ENCODE data around the gene MORN1. TPM values are rescaled to one million over a fixed set of nuclear protein-coding genes. Genes with fewer than 3 reads are reported as not detected.

Gene MORN1
- polyA plus RNA-seq, 1 donor (not counting 4 experiments of a cell fraction or from before 2014, with no cell fraction given), result 2.1 TPM

GRCh38 chr1:2368053-2368744, 23.2 kb downstream of the MORN1 start:
- TF ChIP-seq EZH2 (IDR thresholded peaks at IDR 0.05; ENCODE audit: low read length), result no peak
- no peak for TF ChIP-seq CTCF (optimal IDR thresholded peaks at IDR 0.05 in 1 of 3, IDR thresholded peaks at IDR 0.05 in 1 of 3, conservative IDR thresholded peaks at IDR 0.05 in 1 of 3; ENCODE audit: extremely low read depth in 1 of 3, insufficient read depth in 2 of 3, low read length in 3 of 3)
- Histone ChIP-seq H4K20me1 (ENCODE audit: control insufficient read depth, extremely low read depth, insufficient read depth, low read length) (no peaks in the 10 kb centered on the region), H3K27ac (ENCODE audit: control insufficient read depth, insufficient read depth, low read length) (no peak overlapping the region), H3K9me3 (ENCODE audit: control insufficient read depth, low read depth, low read length) (no peaks in the 10 kb centered on the region), H2AFZ (ENCODE audit: control insufficient read depth, low read length) (no peak overlapping the region), H3K4me2 (ENCODE audit: control insufficient read depth, extremely low read depth, insufficient read depth, low read depth, low read length) (no peak overlapping the region), H3K4me1 (ENCODE audit: control insufficient read depth, extremely low read depth, insufficient read depth, low read length) (no peaks in the 10 kb centered on the region), H3K9me1 (ENCODE audit: control insufficient read depth, extremely low read depth, insufficient read depth, low read length) (no peaks in the 10 kb centered on the region), H3K9ac (ENCODE audit: control insufficient read depth, extremely low read depth, insufficient read depth, low read length) (no peak overlapping the region), H3K79me2 (ENCODE audit: control insufficient read depth, insufficient read depth, low read length) (no peaks in the 10 kb centered on the region), H3K27me3 (ENCODE audit: control insufficient read depth, extremely low read depth, insufficient read depth, low read length) (no peaks in the 10 kb centered on the region), H3K4me3 (ENCODE audit: control insufficient read depth in 2 of 3, extremely low read depth in 1 of 3, insufficient read depth in 2 of 3, low read depth in 1 of 3, low read length in 3 of 3) (no peak overlapping the region), H3K36me3 (ENCODE audit: control insufficient read depth in 2 of 2, extremely low read depth in 1 of 2, insufficient read depth in 2 of 2, low read length in 2 of 2) (no peaks in the 10 kb centered on the region)
- DNase-seq (ENCODE audit: low read depth, low spot score) (no peak), FAIRE-seq (no peak)
- dilution Hi-C loops (cut with MboI; ENCODE audit: extremely low pct_ligation_motif_present, low sequenced_read_pairs), result no loop called here

GRCh38 chr1:2363847-2364513, 27.4 kb downstream of the MORN1 start:
- dilution Hi-C loops (cut with MboI; ENCODE audit: extremely low pct_ligation_motif_present, low sequenced_read_pairs), result no loop called here
- H3K36me3 ChIP-seq (ENCODE audit: control insufficient read depth in 2 of 2, extremely low read depth in 1 of 2, insufficient read depth in 2 of 2, low read length in 2 of 2), result no peaks in the 10 kb centered on the region
- H3K4me3 ChIP-seq (ENCODE audit: control insufficient read depth in 2 of 3, extremely low read depth in 1 of 3, insufficient read depth in 2 of 3, low read depth in 1 of 3, low read length in 3 of 3), result no peak overlapping the region
- no peaks in the 10 kb centered on the region for H4K20me1 ChIP-seq (ENCODE audit: control insufficient read depth, extremely low read depth, insufficient read depth, low read length)
- H3K79me2 ChIP-seq (ENCODE audit: control insufficient read depth, insufficient read depth, low read length), result no peaks in the 10 kb centered on the region
- no peak overlapping the region for H2AFZ ChIP-seq (ENCODE audit: control insufficient read depth, low read length)
- FAIRE-seq (no peak), DNase-seq (ENCODE audit: low read depth, low spot score) (no peak)
- H3K4me2 ChIP-seq (ENCODE audit: control insufficient read depth, extremely low read depth, insufficient read depth, low read depth, low read length), result no peak overlapping the region
- no peak for TF ChIP-seq EZH2 (IDR thresholded peaks at IDR 0.05; ENCODE audit: low read length)
- TF ChIP-seq CTCF (optimal IDR thresholded peaks at IDR 0.05 in 1 of 3, IDR thresholded peaks at IDR 0.05 in 1 of 3, conservative IDR thresholded peaks at IDR 0.05 in 1 of 3; ENCODE audit: extremely low read depth in 1 of 3, insufficient read depth in 2 of 3, low read length in 3 of 3), result no peak
- no peaks in the 10 kb centered on the region for H3K9me3 ChIP-seq (ENCODE audit: control insufficient read depth, low read depth, low read length)
- no peak overlapping the region for H3K27ac ChIP-seq (ENCODE audit: control insufficient read depth, insufficient read depth, low read length)
- H3K9me1 ChIP-seq (ENCODE audit: control insufficient read depth, extremely low read depth, insufficient read depth, low read length), result no peaks in the 10 kb centered on the region
- H3K4me1 ChIP-seq (ENCODE audit: control insufficient read depth, extremely low read depth, insufficient read depth, low read length), result no peaks in the 10 kb centered on the region
- H3K27me3 ChIP-seq (ENCODE audit: control insufficient read depth, extremely low read depth, insufficient read depth, low read length), result no peaks in the 10 kb centered on the region
- H3K9ac ChIP-seq (ENCODE audit: control insufficient read depth, extremely low read depth, insufficient read depth, low read length), result no peak overlapping the region
